Panc1 (cell line): Measurements from ENCODE around the gene LENG8.

Experiments used
- POLR2AphosphoS5 ChIP-seq: IDR thresholded peaks from 2 replicates; pipeline ENCODE4 v1.6.1; 2012; ENCODE audit warnings: mild to moderate bottlenecking, low read depth, low read length, moderate library complexity
- SIN3A ChIP-seq: IDR thresholded peaks from 2 replicates; pipeline ENCODE4 v1.6.1; 2012; ENCODE audit warnings: low read depth, mild to moderate bottlenecking, low read length, moderate library complexity, borderline replicate concordance; ENCODE audit not compliant: insufficient read depth
- TCF7L2 ChIP-seq: IDR thresholded peaks from 2 replicates; pipeline ENCODE4 v1.6.1; 2011; ENCODE audit warnings: mild to moderate bottlenecking, low read depth, low read length, inconsistent platforms
- TF ChIP-seq, protein P1 (sequence below): fragments of 450-650 bp; IDR thresholded peaks from 2 replicates; pipeline ENCODE4 v1.5.1; 2017; ENCODE audit warnings: mild to moderate bottlenecking
- TF ChIP-seq, protein P2 (sequence below), 2 experiments: IDR thresholded peaks; 2 replicates each; pipeline ENCODE4 v1.6.1; 2011 to 2012; ENCODE audit warnings: low read depth in 2 of 2, control low read depth in 1 of 2, low read length in 1 of 2, mild to moderate bottlenecking in 1 of 2, moderate library complexity in 1 of 2; ENCODE audit not compliant: insufficient read depth in 1 of 2

DNA sequence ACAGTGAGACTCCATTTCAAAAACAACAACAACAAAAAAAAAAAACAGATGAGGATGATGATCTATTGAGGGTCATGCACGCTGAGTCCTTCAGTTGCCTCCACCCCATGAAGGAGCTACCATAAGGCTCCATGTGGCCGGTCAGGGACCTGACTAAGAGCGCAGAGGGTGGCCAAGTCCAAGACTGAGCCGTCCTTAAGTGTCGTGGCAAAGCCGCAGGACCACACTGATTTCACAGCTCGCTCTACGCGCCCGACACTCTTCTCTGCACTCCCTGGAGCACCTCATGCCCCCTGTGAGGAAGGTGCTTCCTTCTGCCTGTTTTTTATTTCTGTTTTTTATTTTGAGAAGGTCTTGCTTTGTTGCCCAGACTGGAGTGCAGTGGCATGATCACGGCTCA lies 21.4 kb upstream of the LENG8 start:
- TF ChIP-seq TCF7L2 (no peak), POLR2AphosphoS5 (no peak), SIN3A (no peak)
- TF ChIP-seq, protein P1, sequence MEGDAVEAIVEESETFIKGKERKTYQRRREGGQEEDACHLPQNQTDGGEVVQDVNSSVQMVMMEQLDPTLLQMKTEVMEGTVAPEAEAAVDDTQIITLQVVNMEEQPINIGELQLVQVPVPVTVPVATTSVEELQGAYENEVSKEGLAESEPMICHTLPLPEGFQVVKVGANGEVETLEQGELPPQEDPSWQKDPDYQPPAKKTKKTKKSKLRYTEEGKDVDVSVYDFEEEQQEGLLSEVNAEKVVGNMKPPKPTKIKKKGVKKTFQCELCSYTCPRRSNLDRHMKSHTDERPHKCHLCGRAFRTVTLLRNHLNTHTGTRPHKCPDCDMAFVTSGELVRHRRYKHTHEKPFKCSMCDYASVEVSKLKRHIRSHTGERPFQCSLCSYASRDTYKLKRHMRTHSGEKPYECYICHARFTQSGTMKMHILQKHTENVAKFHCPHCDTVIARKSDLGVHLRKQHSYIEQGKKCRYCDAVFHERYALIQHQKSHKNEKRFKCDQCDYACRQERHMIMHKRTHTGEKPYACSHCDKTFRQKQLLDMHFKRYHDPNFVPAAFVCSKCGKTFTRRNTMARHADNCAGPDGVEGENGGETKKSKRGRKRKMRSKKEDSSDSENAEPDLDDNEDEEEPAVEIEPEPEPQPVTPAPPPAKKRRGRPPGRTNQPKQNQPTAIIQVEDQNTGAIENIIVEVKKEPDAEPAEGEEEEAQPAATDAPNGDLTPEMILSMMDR: no peak
- TF ChIP-seq, protein P2, sequence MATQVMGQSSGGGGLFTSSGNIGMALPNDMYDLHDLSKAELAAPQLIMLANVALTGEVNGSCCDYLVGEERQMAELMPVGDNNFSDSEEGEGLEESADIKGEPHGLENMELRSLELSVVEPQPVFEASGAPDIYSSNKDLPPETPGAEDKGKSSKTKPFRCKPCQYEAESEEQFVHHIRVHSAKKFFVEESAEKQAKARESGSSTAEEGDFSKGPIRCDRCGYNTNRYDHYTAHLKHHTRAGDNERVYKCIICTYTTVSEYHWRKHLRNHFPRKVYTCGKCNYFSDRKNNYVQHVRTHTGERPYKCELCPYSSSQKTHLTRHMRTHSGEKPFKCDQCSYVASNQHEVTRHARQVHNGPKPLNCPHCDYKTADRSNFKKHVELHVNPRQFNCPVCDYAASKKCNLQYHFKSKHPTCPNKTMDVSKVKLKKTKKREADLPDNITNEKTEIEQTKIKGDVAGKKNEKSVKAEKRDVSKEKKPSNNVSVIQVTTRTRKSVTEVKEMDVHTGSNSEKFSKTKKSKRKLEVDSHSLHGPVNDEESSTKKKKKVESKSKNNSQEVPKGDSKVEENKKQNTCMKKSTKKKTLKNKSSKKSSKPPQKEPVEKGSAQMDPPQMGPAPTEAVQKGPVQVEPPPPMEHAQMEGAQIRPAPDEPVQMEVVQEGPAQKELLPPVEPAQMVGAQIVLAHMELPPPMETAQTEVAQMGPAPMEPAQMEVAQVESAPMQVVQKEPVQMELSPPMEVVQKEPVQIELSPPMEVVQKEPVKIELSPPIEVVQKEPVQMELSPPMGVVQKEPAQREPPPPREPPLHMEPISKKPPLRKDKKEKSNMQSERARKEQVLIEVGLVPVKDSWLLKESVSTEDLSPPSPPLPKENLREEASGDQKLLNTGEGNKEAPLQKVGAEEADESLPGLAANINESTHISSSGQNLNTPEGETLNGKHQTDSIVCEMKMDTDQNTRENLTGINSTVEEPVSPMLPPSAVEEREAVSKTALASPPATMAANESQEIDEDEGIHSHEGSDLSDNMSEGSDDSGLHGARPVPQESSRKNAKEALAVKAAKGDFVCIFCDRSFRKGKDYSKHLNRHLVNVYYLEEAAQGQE (IDR thresholded peaks at IDR 0.05; ENCODE audit: insufficient read depth in 1 of 2, low read depth in 2 of 2, low read length in 1 of 2): no peak
